Stimulated activated CD4-positive, alpha-beta T cell treated with anti-CD3 and anti-CD28 coated beads, Interleukin-2, amount 100 ng/mL, for 24 hours (primary cell): Measurements from ENCODE around the gene CADPS.

ENCODE experiments used
- DNase-seq, 2 donors: peaks; one replicate each; pipeline ENCODE4 v3.0.0-alpha.2; 2020

CADPS gene

DNA sequence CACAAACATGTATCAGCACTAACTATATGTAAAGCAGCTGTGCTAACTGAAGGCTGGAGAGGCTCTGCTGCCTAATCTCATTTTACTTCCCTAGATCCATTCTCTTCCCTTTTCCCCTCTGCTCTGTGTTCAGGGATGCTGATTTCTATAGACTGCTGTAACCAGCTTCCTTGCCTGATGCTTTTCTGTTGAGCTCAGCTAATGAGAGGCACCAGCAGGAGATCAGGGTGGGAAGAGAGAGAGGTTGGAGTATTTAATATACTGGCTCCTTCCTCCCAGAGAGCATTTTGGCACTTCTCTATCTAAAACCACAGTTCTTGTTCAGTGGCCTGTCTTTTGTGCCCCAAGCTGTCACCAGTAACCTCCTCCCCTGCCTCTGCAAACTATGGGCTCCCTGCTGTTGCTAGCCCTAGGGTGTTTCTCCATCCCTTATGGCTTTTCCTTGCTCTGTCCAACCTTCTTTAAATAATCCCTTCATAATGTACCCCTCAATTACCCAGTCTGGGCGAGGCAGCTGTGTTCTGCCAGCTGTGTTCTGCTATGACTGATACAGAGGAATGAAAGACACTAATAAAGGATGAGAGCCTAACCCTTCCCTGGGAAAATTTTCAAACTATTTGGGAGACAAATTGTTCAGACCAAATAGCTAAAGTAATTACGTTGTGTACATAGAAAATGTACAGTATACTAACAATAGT lies 69.5 kb downstream of the CADPS start:
- DNase-seq = no peak

- no peak for DNase-seq
Observed at GRCh38 chr3:62805106-62805505, 70.1 kb downstream of the CADPS start.

DNA sequence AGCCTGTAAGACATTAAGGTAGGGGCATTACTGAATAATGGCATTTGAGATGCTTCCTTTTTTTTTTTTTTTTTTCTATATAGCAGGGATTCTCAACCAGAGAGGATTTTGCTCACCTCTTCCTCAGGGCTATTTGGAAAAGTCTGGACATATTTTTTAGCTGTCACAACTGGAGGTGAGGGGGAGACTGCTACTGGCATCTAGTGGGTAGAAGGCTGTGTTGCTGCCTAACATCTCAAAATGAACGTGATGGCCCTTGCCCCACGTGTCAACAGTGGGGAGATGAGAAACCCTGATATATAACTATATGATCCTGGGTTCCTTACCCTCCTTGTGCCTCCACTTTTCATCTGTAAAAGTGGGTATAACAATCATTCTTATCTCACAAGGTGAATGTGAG lies 71.9 kb downstream of the CADPS start:
- no peak for DNase-seq

GRCh38 chr3:62798000-62798399 lies 77.2 kb downstream of the CADPS start:
- DNase-seq = no peak

GRCh38 chr3:62797132-62797531 lies 78.1 kb downstream of the CADPS start:
- DNase-seq = no peak

- DNase-seq = no peak
Observed at GRCh38 chr3:62795978-62796657, 79.1 kb downstream of the CADPS start.

GRCh38 chr3:62793946-62794345 lies 81.3 kb downstream of the CADPS start:
- DNase-seq = no peak

DNA sequence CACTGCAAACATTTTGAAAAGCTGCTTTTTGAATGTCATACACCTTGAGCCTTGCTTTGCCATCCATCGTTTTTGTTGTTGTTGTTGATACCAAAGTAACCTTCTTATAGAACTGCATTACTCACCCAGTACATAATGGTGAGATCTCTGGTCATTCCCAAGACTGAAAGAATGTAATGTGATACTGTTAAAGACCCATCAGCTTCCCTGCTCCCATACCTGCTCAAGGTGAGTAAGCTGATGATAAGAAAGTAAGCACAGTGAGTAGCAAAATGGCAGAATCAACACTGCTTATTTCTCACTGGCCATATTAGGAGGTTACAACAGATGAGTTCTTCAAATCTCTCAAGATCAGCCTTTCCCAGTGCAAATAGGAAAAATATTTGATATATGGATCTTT lies 89.8 kb downstream of the CADPS start:
- DNase-seq = no peak

- no peak for DNase-seq
Observed at GRCh38 chr3:62781121-62781520, 94.1 kb downstream of the CADPS start.

- DNase-seq = no peak
Observed at GRCh38 chr3:62777674-62778073, 97.5 kb downstream of the CADPS start.

DNA sequence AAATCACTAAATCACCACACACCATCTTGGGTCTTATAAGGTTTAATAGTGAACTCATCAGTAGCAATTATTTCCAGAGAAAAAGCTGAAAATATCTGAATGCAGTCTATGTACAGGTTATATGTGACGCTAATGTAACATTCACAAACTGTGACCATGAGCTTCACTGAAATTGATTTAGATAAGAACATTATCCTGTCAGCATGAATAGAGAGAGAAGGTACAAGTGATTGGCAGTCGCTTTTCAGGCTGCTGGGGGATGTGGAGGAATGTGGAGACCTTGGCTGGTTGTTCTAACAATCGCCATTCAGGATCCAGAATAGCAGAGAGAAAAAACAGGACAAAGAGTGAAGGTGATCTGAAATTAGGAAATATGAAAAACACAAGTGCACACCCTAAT lies 98.1 kb downstream of the CADPS start:
- no peak for DNase-seq

GRCh38 chr3:62774221-62774620 lies 101.0 kb downstream of the CADPS start:
- DNase-seq = no peak

GRCh38 chr3:62771331-62772072 lies 103.7 kb downstream of the CADPS start:
- DNase-seq = no peak

- no peak for DNase-seq
Observed at GRCh38 chr3:62768896-62769295, 106.3 kb downstream of the CADPS start.

DNA sequence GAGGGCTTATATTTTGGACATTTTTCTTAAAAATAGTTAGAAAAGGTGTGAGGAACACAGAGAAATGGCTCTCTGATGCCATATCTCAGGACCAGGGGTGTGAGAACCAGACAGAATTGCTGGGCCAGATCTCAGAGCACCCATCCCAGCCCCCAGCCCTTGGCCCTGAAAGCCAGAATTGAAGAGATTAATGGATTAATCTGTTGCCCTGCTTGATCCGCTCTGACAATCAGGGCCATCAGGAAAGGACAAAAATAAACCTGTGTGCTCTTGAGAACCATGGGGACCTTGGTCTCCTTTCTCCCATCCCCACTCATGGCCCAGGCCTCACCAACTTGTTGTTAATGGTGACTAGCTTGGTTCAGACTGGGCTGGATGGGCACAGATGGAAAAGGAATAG lies 113.5 kb downstream of the CADPS start:
- DNase-seq = no peak

GRCh38 chr3:62761311-62761710 lies 113.9 kb downstream of the CADPS start:
- DNase-seq = no peak

- DNase-seq = no peak
Observed at GRCh38 chr3:62758296-62759066, 116.7 kb downstream of the CADPS start.

DNA sequence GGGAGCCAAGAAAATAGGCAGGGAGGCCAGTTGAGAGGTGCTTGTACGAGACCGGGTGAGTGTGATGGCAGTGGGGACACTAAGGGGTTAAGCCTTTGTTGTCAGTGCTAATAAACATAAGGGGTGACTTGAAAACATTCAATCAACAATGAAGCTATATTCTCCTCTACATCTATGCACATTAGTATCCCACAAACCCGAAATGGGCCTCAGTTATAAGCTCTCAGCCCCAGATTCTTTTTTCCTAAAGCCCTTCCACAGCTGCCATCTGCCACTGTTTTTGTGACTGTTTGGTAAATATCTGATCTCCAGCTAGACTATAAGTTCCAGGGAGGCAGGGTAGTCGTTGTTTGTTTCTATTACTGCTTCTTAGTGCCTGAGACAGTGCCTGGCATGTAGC lies 118.2 kb downstream of the CADPS start:
- no peak for DNase-seq

- DNase-seq = no peak
Observed at GRCh38 chr3:62755285-62755684, 119.9 kb downstream of the CADPS start.

DNA sequence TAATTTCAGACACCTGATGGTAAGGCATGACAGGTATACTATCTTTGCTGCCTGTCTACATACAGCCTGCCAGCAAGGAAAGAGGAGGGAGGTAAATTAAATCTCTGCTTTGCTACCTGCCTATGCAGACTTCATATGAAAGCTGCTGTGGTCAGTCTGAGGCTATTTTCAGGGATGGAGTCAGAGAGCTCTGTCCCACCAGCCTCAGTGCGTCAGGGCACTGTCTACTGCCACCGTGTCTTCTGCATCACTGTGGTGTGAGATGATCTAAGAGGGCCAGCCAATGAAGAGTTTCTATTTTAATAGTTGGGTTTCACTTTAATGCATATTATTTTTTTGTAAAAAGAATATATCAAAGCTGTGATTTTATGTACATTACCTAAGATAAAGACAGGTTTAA lies 125.6 kb downstream of the CADPS start:
- no peak for DNase-seq

GRCh38 chr3:62749130-62749529 lies 126.1 kb downstream of the CADPS start:
- DNase-seq = no peak

DNA sequence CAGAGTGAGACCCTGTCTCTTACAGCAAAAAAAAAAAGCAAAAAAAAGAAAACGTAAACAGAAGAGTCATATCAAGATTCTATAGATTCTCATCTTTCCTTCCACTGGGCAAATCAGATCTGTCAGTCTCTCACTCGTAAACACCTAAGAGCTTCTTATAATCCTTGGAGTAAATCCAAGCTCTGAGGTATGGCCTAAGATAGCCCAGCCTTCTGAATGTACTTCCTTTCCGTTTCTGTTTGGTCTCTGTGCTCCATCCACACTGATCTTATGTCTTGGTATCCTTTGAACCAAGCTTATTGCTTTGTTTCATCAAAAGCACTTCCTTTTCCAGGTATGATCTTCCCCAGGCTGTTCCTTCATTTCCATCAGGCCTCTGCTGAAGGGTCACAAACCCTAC lies 137.8 kb downstream of the CADPS start:
- DNase-seq = no peak

- no peak for DNase-seq
Observed at GRCh38 chr3:62735510-62735909, 139.7 kb downstream of the CADPS start.
